GM12891 (cell line): Measurements from ENCODE around the gene DHDDS.

Source experiments
- DNase-seq: peaks from one replicate; pipeline ENCODE4 v3.0.0; 2011; ENCODE audit warnings: low spot score; ENCODE audit not compliant: insufficient read length
- FAIRE-seq: peaks from 2 replicates; lab custom pipeline; 2011; peaks lifted over from hg19 to GRCh38; lab: Jason Lieb, UNC
- PAX5 ChIP-seq: IDR thresholded peaks from 2 replicates; pipeline ENCODE4 v1.6.1; 2011; ENCODE audit warnings: low read length, moderate library complexity, mild to moderate bottlenecking; ENCODE audit not compliant: insufficient read depth, severe bottlenecking
- POLR2A ChIP-seq: IDR thresholded peaks from 2 replicates; pipeline ENCODE4 v1.6.1; 2011; ENCODE audit warnings: low read depth, low read length, control low read depth
- POLR2AphosphoS5 ChIP-seq: IDR thresholded peaks from 2 replicates; pipeline ENCODE4 v1.6.1; 2011; ENCODE audit warnings: low read depth, low read length, control low read depth
- POU2F2 ChIP-seq: IDR thresholded peaks from 2 replicates; pipeline ENCODE4 v1.6.1; 2011; ENCODE audit warnings: low read depth, mild to moderate bottlenecking, control low read depth, low read length, moderate library complexity
- SPI1 ChIP-seq: IDR thresholded peaks from 2 replicates; pipeline ENCODE4 v1.6.1; 2011; ENCODE audit warnings: low read depth, low read length, control low read depth
- TAF1 ChIP-seq: IDR thresholded peaks from 2 replicates; pipeline ENCODE4 v1.6.1; 2011; ENCODE audit warnings: low read depth, low read length, control low read depth

DHDDS gene

GRCh38 chr1:26452459-26453183, 20.5 kb downstream of the DHDDS start:
- DNase-seq (no peak), FAIRE-seq (no peak)
- TF ChIP-seq TAF1 (no peak), POU2F2 (no peak), PAX5 (no peak)

GRCh38 chr1:26459148-26459547, 27.0 kb downstream of the DHDDS start:
- no peak for TF ChIP-seq SPI1
- TF ChIP-seq POLR2A = no peak
- no peak for TF ChIP-seq PAX5
- no peak for TF ChIP-seq POU2F2
- no peak for TF ChIP-seq TAF1
- TF ChIP-seq POLR2AphosphoS5 = no peak
- FAIRE-seq (no peak), DNase-seq (no peak)

GRCh38 chr1:26459573-26460031, 27.5 kb downstream of the DHDDS start:
- DNase-seq (no peak), FAIRE-seq (no peak)

GRCh38 chr1:26468911-26469310, 36.8 kb downstream of the DHDDS start:
- FAIRE-seq (no peak), DNase-seq (no peak)
- no peak for TF ChIP-seq POU2F2
- no peak for TF ChIP-seq PAX5
- no peak for TF ChIP-seq TAF1
- TF ChIP-seq SPI1 = no peak
- TF ChIP-seq POLR2AphosphoS5 = no peak
- TF ChIP-seq POLR2A = no peak

More at GRCh38 chr1:26459573-26460031, 27.5 kb downstream of the DHDDS start:
- TF ChIP-seq POLR2A (no peak), POU2F2 (no peak), PAX5 (no peak), POLR2AphosphoS5 (no peak), TAF1 (no peak), SPI1 (no peak)

GRCh38 chr1:26469558-26469957, 37.4 kb downstream of the DHDDS start:
- FAIRE-seq (peak; percentile 26), DNase-seq (no peak)
- TF ChIP-seq POLR2AphosphoS5 = no peak
- TF ChIP-seq POLR2A = no peak
- TF ChIP-seq PAX5 = no peak
- no peak for TF ChIP-seq TAF1

GRCh38 chr1:26470878-26471497, 38.9 kb downstream of the DHDDS start:
- TF ChIP-seq POLR2A = no peak; the same call in 1 of the 2 replicates
- TF ChIP-seq TAF1 = no peak
- TF ChIP-seq PAX5 = no peak
- no peak for TF ChIP-seq POLR2AphosphoS5
- no peak for TF ChIP-seq SPI1
- no peak for TF ChIP-seq POU2F2
- DNase-seq (no peak), FAIRE-seq (no peak)

- DNase-seq (peak; percentile 32), FAIRE-seq (no peak)
- TF ChIP-seq POU2F2 = no peak; the same call in 1 of the 2 replicates
- TF ChIP-seq POLR2AphosphoS5 = peak; percentile 39; the same call in 1 of the 2 replicates
These were observed 39.6 kb downstream of the DHDDS start for GRCh38 chr1:26471498-26472319.

GRCh38 chr1:26472320-26472900, 40.3 kb downstream of the DHDDS start, which contains the start of gene HMGN2:
Gene HMGN2, plus strand, starts transcription at chr1:26472440. Its CDS starts 173 bp downstream, at chr1:26472613.
- FAIRE-seq (peak; percentile 87), DNase-seq (peak; percentile 86)
- TF ChIP-seq POLR2AphosphoS5 (no peak; the same call in 1 of the 2 replicates), TAF1 (peak; percentile 70; the same call in 1 of the 2 replicates), POLR2A (peak; percentile 51; the same call in 1 of the 2 replicates), SPI1 (no peak), POU2F2 (no peak)
